ENCODE data around the gene SLC13A5. TPM values are rescaled to one million over a fixed set of nuclear protein-coding genes. Genes with fewer than 3 reads are reported as not detected.
A peak's percentile ranks its signal among the peaks of the same experiment; 100 is the strongest.

The SLC13A5 gene
- total and polyA plus RNA-seq, 4 donors = 88.4 to 399 (median 244) TPM

- no peak for TF ChIP-seq SP1 (IDR thresholded peaks at IDR 0.05)
These were observed 10.8 kb upstream of the SLC13A5 start (continued) for GRCh38 chr17:6724009-6724408.

GRCh38 chr17:6721744-6722143, 8.6 kb upstream of the SLC13A5 start:
- no peak for DNase-seq (ENCODE audit: low spot score)

GRCh38 chr17:6716736-6717135, 3.6 kb upstream of the SLC13A5 start:
- Histone ChIP-seq H3K27ac (ENCODE audit: low read depth in 1 of 2, low read length in 2 of 2) (peak overlapping the region; percentile 75 to 79), H3K9me3 (ENCODE audit: control insufficient read depth in 4 of 4, low read length in 3 of 4) (peaks cover 0 to 3% (median 0%) of the 10 kb centered on the region in 4 donors), H3K4me1 (ENCODE audit: control insufficient read depth in 4 of 4, insufficient read depth in 4 of 4, low read length in 3 of 4) (peaks cover 0 to 5% (median 3%) of the 10 kb centered on the region in 4 donors), H3K27me3 (ENCODE audit: control insufficient read depth in 4 of 4, insufficient read depth in 4 of 4, low read length in 3 of 4) (no peaks in the 10 kb centered on the region), H3K9ac (ENCODE audit: low read depth in 1 of 2, low read length in 2 of 2) (no peak overlapping the region), H3K36me3 (ENCODE audit: control insufficient read depth in 4 of 4, insufficient read depth in 3 of 4, low read depth in 1 of 4, low read length in 3 of 4) (no peaks in the 10 kb centered on the region), H3K4me3 (ENCODE audit: low read depth in 1 of 3, low read length in 3 of 3) (no peak overlapping the region)
- no peak for DNase-seq (ENCODE audit: low spot score)
- WGBS = 34% methylated on average over 2 of the region's 2 CpGs
- TF ChIP-seq GABPA (IDR thresholded peaks at IDR 0.05 in 1 of 2, conservative IDR thresholded peaks at IDR 0.05 in 1 of 2) (peak in 1 of 2 donors; percentile 24), CTCF (IDR thresholded peaks at IDR 0.05; ENCODE audit: low read depth, low read length, missing input control) (no peak), RXRA (IDR thresholded peaks at IDR 0.05) (peak; percentile 44 to 82), SP1 (IDR thresholded peaks at IDR 0.05) (peak; percentile 63), MAX (IDR thresholded peaks at IDR 0.05) (peak; percentile 83), FOXA2 (IDR thresholded peaks at IDR 0.05) (peak; percentile 82), ZBTB33 (IDR thresholded peaks at IDR 0.05) (peak; percentile 74), TAF1 (conservative IDR thresholded peaks at IDR 0.05) (no peak)

More at GRCh38 chr17:6721744-6722143, 8.6 kb upstream of the SLC13A5 start:
- Histone ChIP-seq H3K27ac (ENCODE audit: low read depth in 1 of 2, low read length in 2 of 2) (no peak overlapping the region), H3K4me1 (ENCODE audit: control insufficient read depth in 4 of 4, insufficient read depth in 4 of 4, low read length in 3 of 4) (no peaks in the 10 kb centered on the region), H3K9ac (ENCODE audit: low read depth in 1 of 2, low read length in 2 of 2) (no peak overlapping the region), H3K27me3 (ENCODE audit: control insufficient read depth in 4 of 4, insufficient read depth in 4 of 4, low read length in 3 of 4) (no peaks in the 10 kb centered on the region), H3K36me3 (ENCODE audit: control insufficient read depth in 4 of 4, insufficient read depth in 3 of 4, low read depth in 1 of 4, low read length in 3 of 4) (no peaks in the 10 kb centered on the region), H3K9me3 (ENCODE audit: control insufficient read depth in 4 of 4, low read length in 3 of 4) (peaks cover 0 to 3% (median 0%) of the 10 kb centered on the region in 4 donors), H3K4me3 (ENCODE audit: low read depth in 1 of 3, low read length in 3 of 3) (no peak overlapping the region)
- 80% methylated on average over 5 of the region's 5 CpGs for WGBS
- TF ChIP-seq FOXA1 (IDR thresholded peaks at IDR 0.05) = no peak
- no peak for TF ChIP-seq ZBTB33 (IDR thresholded peaks at IDR 0.05)
- no peak for TF ChIP-seq SP1 (IDR thresholded peaks at IDR 0.05)
- TF ChIP-seq EGR1 (IDR thresholded peaks at IDR 0.05; ENCODE audit: low read depth in 2 of 2) = no peak
- TF ChIP-seq TAF1 (conservative IDR thresholded peaks at IDR 0.05) = no peak
- TF ChIP-seq HNF4A (conservative IDR thresholded peaks at IDR 0.05) = no peak
- TF ChIP-seq REST (IDR thresholded peaks at IDR 0.05) = no peak
- TF ChIP-seq FOXA2 (IDR thresholded peaks at IDR 0.05) = no peak
- no peak for TF ChIP-seq MAX (IDR thresholded peaks at IDR 0.05)
- TF ChIP-seq GABPA (IDR thresholded peaks at IDR 0.05 in 1 of 2, conservative IDR thresholded peaks at IDR 0.05 in 1 of 2) = no peak
- TF ChIP-seq RAD21 (IDR thresholded peaks at IDR 0.05) = no peak

Data from liver (tissue), 9 donors.